GM03348 (cell line): ENCODE measurements around the gene ALG5.
A peak's percentile ranks its signal among the peaks of the same experiment; 100 is the strongest.

Experiments
- DNase-seq: peaks from one replicate; pipeline ENCODE4 v3.0.0; 2012; ENCODE audit warnings: low spot score

Gene ALG5, protein sequence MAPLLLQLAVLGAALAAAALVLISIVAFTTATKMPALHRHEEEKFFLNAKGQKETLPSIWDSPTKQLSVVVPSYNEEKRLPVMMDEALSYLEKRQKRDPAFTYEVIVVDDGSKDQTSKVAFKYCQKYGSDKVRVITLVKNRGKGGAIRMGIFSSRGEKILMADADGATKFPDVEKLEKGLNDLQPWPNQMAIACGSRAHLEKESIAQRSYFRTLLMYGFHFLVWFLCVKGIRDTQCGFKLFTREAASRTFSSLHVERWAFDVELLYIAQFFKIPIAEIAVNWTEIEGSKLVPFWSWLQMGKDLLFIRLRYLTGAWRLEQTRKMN

DNA sequence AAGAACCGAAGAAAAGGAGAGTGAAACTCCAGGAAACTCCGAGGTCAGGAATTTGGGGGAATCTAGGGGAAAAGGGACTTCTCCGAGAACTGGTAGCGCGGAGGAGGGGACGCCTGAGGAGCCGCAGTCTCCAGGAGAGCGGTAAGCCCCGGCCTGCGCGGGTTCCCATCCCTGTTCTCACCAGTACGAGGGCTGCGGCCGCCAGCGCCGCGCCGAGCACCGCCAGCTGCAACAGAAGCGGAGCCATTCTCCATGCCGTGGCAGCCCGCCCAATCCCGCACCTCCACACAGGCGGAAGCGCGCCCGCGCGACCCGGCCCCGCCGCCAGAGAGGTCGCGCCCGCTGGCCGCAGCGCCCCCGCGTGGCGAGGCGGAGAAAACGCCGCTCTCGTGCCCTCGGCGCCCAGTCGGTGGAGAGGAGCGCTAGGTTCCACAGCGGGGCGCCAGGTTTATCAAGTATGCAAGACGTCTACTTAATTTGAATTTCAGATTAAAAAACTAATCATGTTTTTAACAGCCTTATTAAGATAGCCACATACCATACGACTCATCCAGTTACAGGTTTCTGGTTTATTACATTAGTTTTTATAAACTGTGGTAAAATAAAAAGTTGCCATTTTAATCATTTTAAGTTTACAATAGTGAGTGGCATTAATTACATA is at the start of gene ALG5:
Gene ALG5 (minus strand): TSS at position 287 of the 661 bp plus-strand sequence. CDS start 40 bp downstream, at position 247.
- peak; percentile 95 for DNase-seq

DNA sequence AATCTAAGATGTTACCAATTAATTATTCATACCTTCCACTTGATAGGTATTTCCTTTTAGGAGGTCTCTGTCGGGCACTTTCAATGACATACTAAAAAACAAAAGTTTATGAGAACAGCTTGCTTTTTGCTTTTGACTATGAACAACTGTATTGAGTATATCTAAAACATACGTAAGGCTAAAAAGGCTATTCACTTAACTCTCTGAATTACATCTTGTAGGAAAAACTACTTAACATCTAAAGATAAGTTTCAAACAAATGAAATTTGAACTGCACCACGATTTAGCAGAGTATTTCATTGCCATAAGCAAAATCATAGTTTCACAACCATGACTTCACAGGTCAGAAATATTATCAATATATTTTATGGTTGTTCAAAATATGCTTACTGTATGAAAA is 48.7 kb upstream of the ALG5 start:
- DNase-seq = no peak

DNA sequence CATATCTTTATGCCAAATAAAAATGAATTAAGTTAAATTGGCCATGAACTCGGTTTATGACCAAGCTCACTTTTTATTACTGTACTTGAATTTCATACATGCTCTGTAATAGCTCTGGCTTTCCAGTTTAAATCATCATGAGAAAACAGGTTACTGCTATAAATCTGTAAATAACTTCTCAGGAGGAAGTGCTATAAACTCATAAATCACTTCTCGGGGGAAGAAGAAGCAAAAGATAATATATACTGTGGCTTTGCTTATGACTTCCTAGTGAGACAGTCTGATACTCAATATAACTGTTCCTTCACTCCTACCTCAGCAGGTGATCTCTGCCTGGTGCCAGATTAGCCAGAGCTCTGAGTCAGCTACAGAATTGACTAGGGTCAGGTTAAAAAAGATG is 47.9 kb upstream of the ALG5 start:
- no peak for DNase-seq

DNA sequence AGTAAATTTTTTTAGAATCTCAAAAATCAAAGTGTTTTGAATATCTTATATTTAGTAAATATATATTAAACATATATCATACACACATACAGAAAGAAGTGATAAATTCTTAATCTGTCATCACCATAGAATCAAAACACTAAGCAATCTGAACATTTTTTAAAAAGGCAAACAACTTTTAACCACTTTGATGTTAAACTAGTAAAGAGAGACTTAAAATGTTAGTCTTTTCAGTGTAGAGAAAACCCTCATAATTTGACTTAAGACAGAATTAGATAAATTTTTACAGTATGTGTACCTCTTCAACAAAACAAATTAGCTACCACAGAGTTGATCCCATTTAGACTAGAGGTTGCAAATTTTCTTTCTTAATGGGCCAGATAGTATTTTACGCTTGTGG is 46.9 kb upstream of the ALG5 start:
- no peak for DNase-seq

DNA sequence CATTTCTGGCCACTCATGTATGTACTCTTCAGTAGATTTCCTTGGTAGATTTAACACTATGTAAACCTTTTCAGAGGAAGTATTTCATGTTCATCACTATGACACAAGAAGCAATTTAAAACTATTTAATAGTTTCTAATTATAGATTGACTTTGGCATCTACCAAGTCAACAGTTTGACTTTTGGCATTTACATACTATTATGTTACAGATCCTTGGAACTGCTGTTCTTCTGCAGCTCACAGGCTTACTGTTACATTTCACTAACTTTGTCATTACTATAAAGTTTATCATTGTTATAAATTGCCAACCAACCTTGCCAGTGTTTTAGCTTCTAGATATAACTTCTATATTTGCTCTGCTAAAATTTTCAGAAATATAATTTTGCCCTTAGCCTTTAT is 41.6 kb upstream of the ALG5 start:
- no peak for DNase-seq

DNA sequence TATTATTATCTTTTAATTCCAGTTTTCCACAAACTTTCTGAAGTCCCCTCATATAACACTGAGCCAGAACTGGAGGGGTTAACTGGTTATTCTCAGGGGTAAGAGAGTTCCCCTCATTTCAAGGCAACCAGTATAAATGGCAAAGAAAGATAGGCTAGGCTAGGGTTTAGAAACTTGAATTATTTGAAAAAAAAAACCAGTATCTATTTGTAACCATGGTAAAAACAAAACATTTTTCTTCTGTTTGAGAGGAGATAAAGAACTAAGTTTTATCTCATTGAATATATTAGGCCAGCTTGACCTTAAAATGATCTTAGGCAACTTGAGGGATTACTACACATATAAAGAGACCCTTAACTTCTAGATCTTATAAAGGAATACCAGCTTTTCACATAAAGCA is 40.8 kb upstream of the ALG5 start:
- no peak for DNase-seq

DNA sequence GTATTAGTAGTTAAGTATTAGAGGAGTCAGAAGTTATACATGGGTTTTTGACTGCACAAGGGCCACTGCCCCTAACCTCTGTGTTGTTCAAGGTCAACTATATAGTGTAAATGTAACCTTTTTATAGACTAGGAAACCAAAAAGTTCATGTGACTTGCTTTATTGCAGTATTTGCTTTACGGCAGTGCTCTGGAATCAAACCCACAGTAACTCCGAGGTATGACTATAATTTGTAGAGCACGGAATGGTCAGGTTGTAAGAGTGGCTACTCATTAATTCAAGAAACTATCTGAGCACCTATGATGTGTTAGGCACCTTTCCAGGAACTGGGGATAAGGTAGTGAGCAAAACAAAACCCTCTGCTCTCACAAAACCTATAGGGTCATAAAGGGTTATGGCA is 38.1 kb upstream of the ALG5 start:
- DNase-seq = no peak

DNA sequence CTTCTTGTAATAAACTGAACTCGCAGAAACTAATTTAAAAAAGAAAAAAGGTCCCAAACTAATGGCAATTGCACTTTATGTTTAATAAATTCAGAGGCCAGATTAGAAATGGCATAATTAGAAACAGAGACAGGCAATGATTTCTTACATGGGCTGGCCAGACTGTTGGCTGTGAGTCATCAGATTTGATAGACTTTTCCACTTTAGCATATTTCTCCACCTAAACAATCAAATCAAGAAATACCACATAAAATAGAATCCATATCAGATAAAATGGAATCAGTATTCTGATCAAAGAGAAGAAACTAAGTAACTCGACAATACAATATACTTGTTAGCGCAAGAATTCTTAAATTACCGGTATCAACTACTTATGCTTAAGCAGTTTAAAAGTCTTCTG is 30.5 kb upstream of the ALG5 start:
- peak; percentile 38 for DNase-seq

DNA sequence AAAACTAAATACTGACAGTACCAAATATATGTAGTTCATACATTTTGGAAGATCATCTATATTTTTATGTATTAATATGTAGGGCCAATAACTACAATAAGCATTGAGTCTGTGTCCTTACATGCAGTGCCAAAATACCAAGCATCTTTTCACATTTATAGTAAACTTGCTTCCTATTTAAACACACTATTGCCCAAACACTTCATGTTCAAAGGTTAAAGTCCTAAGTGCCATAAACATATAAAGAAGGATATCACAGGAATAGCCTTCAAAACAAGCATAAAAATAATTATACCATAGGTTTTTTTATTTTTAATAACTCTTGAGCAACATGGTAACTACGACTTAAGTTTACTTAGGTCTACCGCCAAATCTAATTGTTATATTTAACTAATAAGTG is 28.5 kb upstream of the ALG5 start:
- no peak for DNase-seq

DNA sequence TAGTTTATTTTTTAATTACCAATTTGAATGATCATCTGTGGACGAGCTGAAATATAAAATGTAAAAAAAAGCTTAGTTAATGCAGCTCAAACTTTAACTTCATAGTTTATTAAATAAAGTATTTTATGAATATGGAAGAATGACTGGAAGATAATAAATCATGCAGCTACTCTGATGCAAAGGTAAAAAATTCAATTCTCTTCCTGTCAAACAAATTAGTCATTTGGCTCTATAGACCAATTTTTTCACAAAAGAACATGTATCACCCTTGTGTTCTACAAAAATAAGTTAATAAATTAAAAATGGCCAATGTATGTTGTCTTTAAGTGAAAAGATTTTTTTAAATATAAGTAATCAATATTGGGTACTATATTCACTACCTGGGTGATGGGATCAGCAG is 27.6 kb upstream of the ALG5 start:
- DNase-seq = no peak

DNA sequence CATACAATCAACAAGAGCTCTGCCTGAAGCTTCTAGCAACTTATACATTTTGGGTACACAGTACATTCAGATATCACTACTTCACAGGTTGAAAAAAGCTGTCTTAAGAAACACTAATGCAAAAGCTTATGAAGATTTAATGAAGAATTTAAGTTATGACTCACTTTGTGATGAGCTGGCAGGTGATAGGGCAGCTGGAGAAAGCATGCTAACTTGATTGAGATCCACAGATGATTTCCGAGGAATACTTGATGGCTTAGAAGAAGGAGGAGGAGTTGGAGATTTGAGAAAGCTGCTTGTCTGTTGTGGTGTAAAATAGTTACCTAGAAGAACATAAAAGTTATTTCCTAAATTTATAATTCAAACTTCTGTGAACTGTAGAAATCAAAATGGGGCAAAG is 24.7 kb upstream of the ALG5 start:
- DNase-seq = peak; percentile 58

DNA sequence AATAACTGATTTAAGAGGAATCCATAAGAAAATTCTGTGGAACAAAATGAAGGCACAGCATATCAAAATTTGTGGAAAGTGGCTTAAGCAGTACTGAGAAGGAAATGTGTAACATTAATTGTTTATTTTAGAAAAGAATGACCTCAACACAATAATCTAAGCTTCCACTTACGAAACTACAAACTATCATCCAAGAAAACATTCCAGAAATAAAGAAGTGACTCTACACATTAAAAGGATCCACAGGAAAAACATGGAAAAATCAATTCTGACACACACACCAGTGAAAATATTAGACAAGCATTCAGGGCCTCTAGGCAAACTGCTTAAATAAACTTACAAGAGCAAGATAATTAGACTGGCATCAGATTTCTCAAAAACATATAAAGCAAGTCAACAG is 15.5 kb upstream of the ALG5 start:
- no peak for DNase-seq

DNA sequence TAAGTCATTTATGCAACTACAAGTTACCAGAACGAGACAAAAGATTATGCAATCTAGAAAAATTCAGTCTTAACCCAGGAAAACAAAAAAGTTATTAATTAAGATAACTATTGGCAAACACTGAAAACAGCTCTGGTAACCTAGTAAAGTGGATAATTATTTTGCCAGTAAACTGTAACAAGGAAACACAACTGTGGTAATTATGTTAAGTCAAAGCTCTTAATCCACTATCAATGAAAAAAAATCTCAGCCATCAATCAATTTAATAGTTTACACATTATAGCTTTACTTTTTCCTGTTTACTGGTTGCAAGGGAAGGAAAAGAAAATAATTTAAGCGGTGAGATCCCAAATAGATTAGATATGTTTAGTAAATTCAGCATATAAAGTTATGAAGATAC is 12.6 kb upstream of the ALG5 start:
- DNase-seq = no peak

DNA sequence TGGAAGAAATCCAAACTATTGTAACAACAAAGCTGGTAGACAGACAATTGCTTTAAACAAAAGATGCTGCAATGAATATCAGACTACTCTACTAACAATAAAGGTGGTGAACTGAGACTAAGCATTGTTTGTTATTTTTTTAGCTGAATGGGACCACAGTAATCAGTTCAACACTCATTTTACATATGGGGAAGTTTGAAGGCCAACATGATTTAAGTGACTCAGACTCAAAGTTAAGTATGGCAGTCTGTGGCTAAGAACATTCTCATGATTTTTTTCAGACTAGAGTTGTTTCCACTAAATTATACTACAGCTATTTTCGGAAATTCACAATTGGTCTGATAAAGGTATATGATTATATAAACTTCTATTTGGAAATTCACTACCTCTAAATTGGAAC is 11.9 kb upstream of the ALG5 start:
- DNase-seq = no peak

DNA sequence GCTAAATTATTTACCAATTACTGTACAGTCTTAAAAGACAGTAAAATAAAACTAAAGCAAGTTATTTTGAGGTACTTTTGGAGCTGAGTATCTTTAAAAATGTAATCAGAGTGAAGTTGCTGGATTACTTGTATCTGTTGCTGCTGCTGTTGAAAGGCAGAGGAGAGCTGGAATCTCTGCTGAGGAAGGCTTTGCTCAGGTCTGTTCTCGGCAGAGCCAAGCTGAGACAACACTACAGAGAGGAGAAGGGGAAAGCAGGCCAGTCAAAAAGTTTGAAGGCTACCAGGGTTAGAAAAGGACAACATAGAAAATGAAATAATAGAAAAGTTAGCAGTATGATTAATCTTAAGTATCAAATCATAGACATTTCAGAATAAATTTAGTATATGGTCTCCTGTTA is 11.3 kb upstream of the ALG5 start:
- DNase-seq = no peak

DNA sequence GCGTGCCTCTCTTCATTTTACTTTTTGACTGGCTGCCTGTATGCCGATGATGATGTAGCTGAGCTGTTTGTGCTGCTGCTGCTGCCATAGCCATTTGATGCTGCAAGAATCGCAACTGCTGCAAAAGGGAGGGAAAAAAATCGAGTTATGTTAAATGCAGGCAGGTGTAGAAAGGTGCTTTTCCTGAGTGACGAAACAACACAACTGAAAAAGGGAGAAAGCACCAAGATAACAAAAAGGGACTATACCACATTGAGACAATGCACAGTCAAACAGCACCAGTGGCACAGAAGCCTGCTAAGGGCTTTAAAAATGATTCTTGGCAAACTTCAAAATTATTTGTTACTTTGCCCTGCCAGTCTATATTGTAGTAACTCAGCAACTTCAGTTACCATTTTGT is 10.6 kb upstream of the ALG5 start:
- no peak for DNase-seq

DNA sequence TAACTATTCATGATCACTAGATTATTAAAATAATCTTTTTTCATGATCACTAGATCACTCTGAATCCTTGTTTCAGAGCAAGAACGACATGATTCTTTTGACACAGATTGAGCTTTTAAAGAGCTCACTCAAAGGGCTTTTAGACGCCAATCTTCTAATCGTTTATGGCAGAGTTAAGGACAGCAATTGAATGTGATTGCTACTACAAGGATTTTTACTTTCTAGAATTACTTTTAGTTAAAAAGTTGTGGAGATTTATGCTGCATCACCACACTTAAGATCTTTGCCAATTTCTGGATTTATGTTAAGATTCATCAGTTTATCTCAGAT is 2.7 kb upstream of the ALG5 start:
- no peak for DNase-seq

DNA sequence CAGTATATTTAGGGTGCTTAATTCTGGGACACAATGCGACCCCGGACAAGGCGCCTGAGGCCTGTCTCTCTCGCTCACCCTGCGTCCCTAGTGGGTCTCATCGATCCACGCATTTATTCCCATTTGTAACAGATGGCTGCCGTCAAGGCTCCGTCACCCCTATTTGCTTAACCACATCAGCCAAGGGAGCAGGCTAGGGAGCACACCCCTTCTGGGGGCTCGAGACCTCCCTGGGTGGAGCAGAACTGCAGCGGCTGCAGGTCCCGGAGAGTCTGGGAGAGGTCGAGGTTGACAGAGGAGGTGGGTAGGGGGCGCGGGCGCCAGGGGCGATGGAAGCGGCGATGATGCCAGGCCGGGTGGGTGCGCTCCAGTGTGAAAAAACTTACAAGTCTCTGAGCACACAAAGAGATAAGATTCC is 507 bp downstream of the ALG5 start:
- peak; percentile 22 for DNase-seq

DNA sequence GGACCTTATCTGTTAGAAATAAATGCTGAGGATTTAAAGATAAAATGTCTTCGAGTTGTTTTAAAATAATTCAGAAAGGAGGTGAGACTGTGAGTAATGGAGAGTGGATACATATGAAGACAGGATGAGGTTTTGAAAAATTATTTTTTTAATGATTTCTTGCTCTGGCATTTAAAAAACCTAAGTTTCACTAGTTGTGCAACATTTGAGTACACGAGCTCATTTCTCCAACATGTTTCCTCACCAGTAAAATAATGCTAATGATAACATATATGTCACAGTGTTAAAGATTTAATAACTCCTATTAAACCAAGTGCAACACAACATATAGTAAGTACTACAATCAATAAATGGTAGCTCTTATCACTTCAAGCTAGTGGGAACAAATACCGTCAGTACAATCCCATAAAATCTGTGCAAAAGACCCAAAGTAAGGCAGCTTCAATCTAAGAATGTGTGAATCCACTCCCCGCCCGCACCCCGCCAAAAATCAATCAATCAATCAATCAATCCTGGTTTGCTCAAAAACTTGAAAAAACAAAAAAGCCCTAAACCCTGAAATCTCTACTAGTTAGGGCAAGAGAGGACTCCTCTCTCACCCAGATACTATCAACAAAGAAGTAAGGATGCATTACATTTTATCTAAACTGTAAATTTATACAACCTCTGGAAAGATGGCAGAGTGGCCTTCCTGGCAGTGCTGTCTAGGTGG is 1.3 kb downstream of the ALG5 start:
- DNase-seq = peak; percentile 16

DNA sequence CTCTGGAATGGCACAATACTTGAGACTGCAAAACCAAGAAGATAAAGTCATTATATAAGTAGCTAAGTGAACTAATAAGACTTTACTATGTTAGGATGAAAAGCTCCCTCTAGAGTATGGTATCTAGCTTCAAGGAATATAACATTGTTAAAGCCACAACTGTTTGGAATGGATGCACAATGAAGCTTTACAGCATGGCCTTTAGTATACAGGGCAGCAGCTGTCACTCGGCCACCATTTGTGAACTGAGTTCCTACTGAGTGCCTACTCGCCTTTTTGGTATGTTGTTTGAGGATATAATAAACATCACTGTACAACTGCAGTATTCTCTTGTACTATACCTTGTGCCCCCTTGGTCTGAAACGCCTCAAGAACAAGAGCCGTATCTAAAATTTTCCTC is 6.8 kb downstream of the ALG5 start:
- no peak for DNase-seq

DNA sequence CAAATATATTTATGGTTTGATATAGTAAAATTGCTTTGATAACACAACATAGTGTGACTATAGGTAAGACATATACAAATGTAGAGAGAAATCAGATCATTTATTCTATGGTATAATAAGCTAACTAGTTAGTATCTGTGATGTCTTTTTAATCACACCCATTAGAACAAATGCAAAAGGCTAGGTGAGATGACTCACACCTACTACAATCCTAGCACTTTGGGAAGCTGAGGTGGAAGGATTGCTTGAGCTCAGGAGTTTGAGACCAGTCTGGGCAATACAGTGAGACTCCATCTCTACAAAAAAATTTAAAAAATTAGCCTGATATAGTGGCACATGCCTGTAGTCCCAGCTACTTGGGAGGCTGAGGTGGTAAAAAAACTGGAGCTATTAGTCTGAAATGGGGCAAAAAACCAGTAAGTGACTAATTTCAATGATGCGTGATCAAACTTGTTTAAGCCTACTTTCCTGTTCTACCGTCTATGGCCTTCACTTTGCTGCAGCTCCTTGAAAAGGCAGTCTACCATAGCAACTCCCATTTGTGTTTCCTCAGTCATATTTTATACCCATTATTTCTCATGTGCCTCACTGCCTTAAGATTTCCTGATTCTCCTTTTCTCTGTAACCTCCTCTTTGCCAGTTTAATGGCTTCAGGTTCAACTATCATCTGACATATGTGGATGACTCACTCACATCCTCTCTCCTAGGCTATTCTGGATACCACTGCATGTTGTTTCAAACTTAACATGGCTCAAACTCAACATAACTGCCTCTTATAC is 12.5 kb downstream of the ALG5 start:
- DNase-seq = no peak

DNA sequence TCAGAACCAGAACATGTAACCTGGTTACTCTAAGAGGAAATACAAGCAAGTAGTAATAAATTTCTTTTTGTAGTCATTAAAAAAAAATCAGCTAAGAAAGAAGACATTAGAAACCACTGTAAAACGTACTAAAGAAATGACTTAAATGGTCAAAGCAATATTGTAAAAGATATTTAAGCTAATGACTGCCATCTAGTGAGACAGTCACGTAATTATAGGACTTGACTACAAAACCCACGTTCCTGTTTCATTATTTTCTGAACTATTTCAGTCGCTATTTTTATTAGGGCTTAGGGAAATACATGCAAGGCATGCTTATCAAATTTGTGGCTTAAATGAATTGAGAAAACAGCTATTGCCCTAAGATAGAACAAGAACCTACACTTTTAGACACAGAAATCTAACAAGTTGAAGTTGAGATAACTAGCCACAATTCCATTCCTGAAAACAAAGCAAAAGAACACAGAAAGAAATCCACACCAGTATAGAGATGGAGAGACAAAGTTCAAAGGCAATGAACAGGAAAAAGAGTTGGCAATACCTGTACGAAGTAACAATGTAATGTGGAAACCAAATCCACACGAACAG is 17.9 kb downstream of the ALG5 start:
- DNase-seq = peak; percentile 69
